Measurements from ENCODE around the gene COL5A1.

DNA sequence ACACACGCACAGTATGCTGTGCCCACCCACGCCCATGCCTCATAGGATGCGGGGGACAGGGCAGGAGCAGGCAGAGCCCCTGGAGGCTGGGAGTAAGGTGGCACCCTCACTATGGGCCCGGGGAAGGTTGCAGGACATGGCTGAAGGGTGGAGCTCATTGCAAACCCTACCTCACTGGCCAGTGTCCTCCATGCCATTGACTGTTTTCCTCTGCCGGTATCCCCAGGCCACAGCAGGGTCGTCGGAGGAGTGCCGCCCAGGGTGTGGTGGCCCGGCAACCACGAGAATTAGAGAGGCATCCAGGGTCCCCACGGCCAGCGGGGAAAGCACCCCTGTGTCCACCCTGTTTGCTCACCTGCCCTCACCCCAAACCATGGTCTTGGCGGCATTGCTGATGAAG is 179.3 kb downstream of the COL5A1 start:
- TF ChIP-seq, protein P1, sequence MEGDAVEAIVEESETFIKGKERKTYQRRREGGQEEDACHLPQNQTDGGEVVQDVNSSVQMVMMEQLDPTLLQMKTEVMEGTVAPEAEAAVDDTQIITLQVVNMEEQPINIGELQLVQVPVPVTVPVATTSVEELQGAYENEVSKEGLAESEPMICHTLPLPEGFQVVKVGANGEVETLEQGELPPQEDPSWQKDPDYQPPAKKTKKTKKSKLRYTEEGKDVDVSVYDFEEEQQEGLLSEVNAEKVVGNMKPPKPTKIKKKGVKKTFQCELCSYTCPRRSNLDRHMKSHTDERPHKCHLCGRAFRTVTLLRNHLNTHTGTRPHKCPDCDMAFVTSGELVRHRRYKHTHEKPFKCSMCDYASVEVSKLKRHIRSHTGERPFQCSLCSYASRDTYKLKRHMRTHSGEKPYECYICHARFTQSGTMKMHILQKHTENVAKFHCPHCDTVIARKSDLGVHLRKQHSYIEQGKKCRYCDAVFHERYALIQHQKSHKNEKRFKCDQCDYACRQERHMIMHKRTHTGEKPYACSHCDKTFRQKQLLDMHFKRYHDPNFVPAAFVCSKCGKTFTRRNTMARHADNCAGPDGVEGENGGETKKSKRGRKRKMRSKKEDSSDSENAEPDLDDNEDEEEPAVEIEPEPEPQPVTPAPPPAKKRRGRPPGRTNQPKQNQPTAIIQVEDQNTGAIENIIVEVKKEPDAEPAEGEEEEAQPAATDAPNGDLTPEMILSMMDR (IDR thresholded peaks at IDR 0.05; ENCODE audit: low read length): no peak
- TF ChIP-seq EZH2 (IDR thresholded peaks at IDR 0.05; ENCODE audit: borderline replicate concordance, low read length): no peak

Measured in OCI-LY1 (cell line).